Measurements from ENCODE around the gene DSCAML1. TPM values are rescaled to one million over a fixed set of nuclear protein-coding genes. Genes with fewer than 3 reads are reported as not detected.

DSCAML1 gene
- total RNA-seq, 1 experiment from 2014 or later: not detected

DNA sequence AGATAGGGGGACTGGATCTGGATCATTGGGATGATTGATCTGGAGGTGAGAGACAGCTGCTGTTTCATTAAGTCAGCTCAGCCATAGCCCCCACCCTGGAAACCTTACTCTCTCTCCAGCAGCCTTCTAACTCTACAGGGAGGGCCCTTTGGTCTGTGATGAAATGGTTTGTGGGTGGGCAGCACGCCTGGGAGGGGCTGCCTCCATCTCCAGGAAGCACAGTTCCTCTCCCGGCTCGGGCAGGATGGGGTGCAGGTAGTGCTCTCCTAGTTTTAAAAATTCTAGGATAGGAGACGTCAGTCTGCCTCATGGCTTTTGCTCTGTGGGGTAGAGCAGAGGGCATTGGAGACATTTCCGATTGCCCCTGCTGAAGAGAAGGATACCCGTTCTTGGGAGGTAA lies 379.7 kb downstream of the DSCAML1 start:
- no peaks in the 10 kb centered on the region for H3K9me3 ChIP-seq (ENCODE audit: low read length)
- H3K4me2 ChIP-seq (ENCODE audit: low read length): no peak overlapping the region
- no peak overlapping the region for H2AFZ ChIP-seq (ENCODE audit: low read length)
- BruUV-seq (replicated peaks): no TSS peak
- no peak for DNase-seq
- H3K36me3 ChIP-seq (ENCODE audit: low read depth, low read length): no peaks in the 10 kb centered on the region
- no peak overlapping the region for H3K9ac ChIP-seq (ENCODE audit: low read length)
- H3K27ac ChIP-seq (ENCODE audit: low read length): no peak overlapping the region
- no peaks in the 10 kb centered on the region for H3K4me1 ChIP-seq (ENCODE audit: insufficient read depth, low read length)
- no peaks in the 10 kb centered on the region for H3K9me2 ChIP-seq (replicated peaks; ENCODE audit: low read length)
- no peak overlapping the region for H3K4me3 ChIP-seq (ENCODE audit: low read length)
- ATAC-seq: no peak
- TF ChIP-seq, protein P1, sequence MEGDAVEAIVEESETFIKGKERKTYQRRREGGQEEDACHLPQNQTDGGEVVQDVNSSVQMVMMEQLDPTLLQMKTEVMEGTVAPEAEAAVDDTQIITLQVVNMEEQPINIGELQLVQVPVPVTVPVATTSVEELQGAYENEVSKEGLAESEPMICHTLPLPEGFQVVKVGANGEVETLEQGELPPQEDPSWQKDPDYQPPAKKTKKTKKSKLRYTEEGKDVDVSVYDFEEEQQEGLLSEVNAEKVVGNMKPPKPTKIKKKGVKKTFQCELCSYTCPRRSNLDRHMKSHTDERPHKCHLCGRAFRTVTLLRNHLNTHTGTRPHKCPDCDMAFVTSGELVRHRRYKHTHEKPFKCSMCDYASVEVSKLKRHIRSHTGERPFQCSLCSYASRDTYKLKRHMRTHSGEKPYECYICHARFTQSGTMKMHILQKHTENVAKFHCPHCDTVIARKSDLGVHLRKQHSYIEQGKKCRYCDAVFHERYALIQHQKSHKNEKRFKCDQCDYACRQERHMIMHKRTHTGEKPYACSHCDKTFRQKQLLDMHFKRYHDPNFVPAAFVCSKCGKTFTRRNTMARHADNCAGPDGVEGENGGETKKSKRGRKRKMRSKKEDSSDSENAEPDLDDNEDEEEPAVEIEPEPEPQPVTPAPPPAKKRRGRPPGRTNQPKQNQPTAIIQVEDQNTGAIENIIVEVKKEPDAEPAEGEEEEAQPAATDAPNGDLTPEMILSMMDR (conservative IDR thresholded peaks at IDR 0.05; ENCODE audit: low read depth, low read length): no peak
- TF ChIP-seq EZH2 (IDR thresholded peaks at IDR 0.05; ENCODE audit: low read length, unreplicated experiment) (no peak), EZH2phosphoT487 (IDR thresholded peaks at IDR 0.05; ENCODE audit: borderline replicate concordance, low read length) (no peak)
- H4K20me1 ChIP-seq (ENCODE audit: low read length): no peaks in the 10 kb centered on the region
- no peaks in the 10 kb centered on the region for H3F3A ChIP-seq (ENCODE audit: low read length, unreplicated experiment)
- peaks cover 11% of the 10 kb centered on the region for H3K27me3 ChIP-seq (ENCODE audit: low read length)
- CTCF ChIA-PET: no interaction called here
- POLR2A ChIA-PET (ENCODE audit: unreplicated experiment): no interaction called here
- intact Hi-C loops (cut with micrococcal nuclease): no loop called here
- H3K79me2 ChIP-seq (ENCODE audit: low read length): no peaks in the 10 kb centered on the region

DNA sequence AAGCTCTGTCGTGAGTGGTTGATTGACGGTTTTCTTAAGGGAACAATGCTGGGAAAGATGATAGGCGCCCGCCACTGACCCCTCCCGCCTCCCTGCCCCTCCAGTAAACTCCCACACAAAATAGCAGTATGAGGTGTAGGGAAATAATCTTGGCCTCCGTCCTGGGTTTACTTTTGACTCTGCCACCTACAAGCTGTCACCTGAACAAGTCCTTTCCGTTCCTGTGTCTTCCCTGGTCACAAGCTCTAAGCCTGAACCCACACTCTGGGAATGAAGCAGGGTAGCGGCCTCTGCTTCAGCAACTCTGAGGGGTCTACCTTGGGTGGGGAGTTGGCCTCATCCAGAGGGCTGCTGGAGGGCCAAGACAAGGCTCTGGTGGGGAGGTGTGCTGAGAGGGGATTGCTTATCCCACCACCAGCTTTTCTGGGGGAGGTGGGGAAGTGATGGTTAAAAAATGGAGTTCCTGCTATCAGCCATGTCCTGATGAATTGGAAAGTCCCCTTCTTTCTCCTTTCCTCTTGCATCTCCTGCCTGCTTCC lies 381.6 kb downstream of the DSCAML1 start:
- no peaks in the 10 kb centered on the region for H4K20me1 ChIP-seq (ENCODE audit: low read length)
- no peaks in the 10 kb centered on the region for H3K4me1 ChIP-seq (ENCODE audit: insufficient read depth, low read length)
- H3K9me2 ChIP-seq (replicated peaks; ENCODE audit: low read length): no peaks in the 10 kb centered on the region
- H3K36me3 ChIP-seq (ENCODE audit: low read depth, low read length): no peaks in the 10 kb centered on the region
- H3K4me2 ChIP-seq (ENCODE audit: low read length): no peak overlapping the region
- H3K27me3 ChIP-seq (ENCODE audit: low read length): no peaks in the 10 kb centered on the region
- no peaks in the 10 kb centered on the region for H3K9me3 ChIP-seq (ENCODE audit: low read length)
- DNase-seq (no peak), ATAC-seq (no peak)
- H2AFZ ChIP-seq (ENCODE audit: low read length): no peak overlapping the region
- POLR2A ChIA-PET (ENCODE audit: unreplicated experiment): no interaction called here
- no peak overlapping the region for H3K4me3 ChIP-seq (ENCODE audit: low read length)
- H3F3A ChIP-seq (ENCODE audit: low read length, unreplicated experiment): no peaks in the 10 kb centered on the region
- intact Hi-C loops (cut with micrococcal nuclease): no loop called here
- no TSS peak for BruUV-seq (replicated peaks)
- no peak overlapping the region for H3K27ac ChIP-seq (ENCODE audit: low read length)
- CTCF ChIA-PET: no interaction called here
- TF ChIP-seq, protein P1 (conservative IDR thresholded peaks at IDR 0.05; ENCODE audit: low read depth, low read length): no peak
- TF ChIP-seq EZH2phosphoT487 (IDR thresholded peaks at IDR 0.05; ENCODE audit: borderline replicate concordance, low read length) (no peak), EZH2 (IDR thresholded peaks at IDR 0.05; ENCODE audit: low read length, unreplicated experiment) (no peak)
- no peak overlapping the region for H3K9ac ChIP-seq (ENCODE audit: low read length)
- no peaks in the 10 kb centered on the region for H3K79me2 ChIP-seq (ENCODE audit: low read length)

DNA sequence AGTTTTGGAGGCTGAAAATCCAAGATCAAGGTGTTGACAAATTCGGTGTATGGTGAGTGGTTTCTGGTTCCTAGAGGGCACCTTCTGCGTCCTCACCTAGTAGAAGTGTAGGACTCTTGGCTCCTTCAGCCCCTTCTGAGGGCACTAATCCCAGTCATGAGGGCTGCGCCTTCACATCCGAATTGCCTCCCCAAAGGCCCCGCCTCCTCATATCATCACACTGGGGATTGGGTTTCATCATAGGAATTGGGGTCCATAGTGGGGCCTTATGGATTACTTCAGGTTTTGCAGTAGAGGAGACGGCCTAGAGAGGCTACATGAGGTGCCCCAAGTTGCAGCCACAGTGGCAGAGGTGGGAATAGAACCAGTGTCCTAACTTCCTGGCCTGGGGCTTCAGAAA lies 382.3 kb downstream of the DSCAML1 start:
- no peaks in the 10 kb centered on the region for H3K79me2 ChIP-seq (ENCODE audit: low read length)
- H3K27me3 ChIP-seq (ENCODE audit: low read length): no peaks in the 10 kb centered on the region
- no peaks in the 10 kb centered on the region for H3K9me3 ChIP-seq (ENCODE audit: low read length)
- H3K4me1 ChIP-seq (ENCODE audit: insufficient read depth, low read length): no peaks in the 10 kb centered on the region
- H3K4me2 ChIP-seq (ENCODE audit: low read length): no peak overlapping the region
- ATAC-seq: no peak
- TF ChIP-seq, protein P1 (conservative IDR thresholded peaks at IDR 0.05; ENCODE audit: low read depth, low read length): no peak
- TF ChIP-seq EZH2phosphoT487 (IDR thresholded peaks at IDR 0.05; ENCODE audit: borderline replicate concordance, low read length) (no peak), EZH2 (IDR thresholded peaks at IDR 0.05; ENCODE audit: low read length, unreplicated experiment) (no peak)
- H3K9ac ChIP-seq (ENCODE audit: low read length): no peak overlapping the region
- no peaks in the 10 kb centered on the region for H3K9me2 ChIP-seq (replicated peaks; ENCODE audit: low read length)
- intact Hi-C loops (cut with micrococcal nuclease): no loop called here
- no peaks in the 10 kb centered on the region for H3K36me3 ChIP-seq (ENCODE audit: low read depth, low read length)
- POLR2A ChIA-PET (ENCODE audit: unreplicated experiment): no interaction called here
- H4K20me1 ChIP-seq (ENCODE audit: low read length): no peaks in the 10 kb centered on the region
- no TSS peak for BruUV-seq (replicated peaks)
- H2AFZ ChIP-seq (ENCODE audit: low read length): no peak overlapping the region
- DNase-seq: no peak
- CTCF ChIA-PET: no interaction called here
- no peaks in the 10 kb centered on the region for H3F3A ChIP-seq (ENCODE audit: low read length, unreplicated experiment)
- no peak overlapping the region for H3K27ac ChIP-seq (ENCODE audit: low read length)
- no peak overlapping the region for H3K4me3 ChIP-seq (ENCODE audit: low read length)
